Fibroblast of gingiva (primary cell): ENCODE measurements around the gene ANKRD36B.
"Not testable (repeated sequence)": the region's sequence is repeated elsewhere in the genome, so short reads cannot be mapped to it uniquely, and the experiment has no call there.

Experiments used
- DNase-seq: peaks from one replicate; pipeline ENCODE4 v3.0.0-alpha.2; 2011; ENCODE audit warnings: low read depth

ANKRD36B gene

GRCh38 chr2:97549058-97549457 lies 40.6 kb downstream of the ANKRD36B start:
- DNase-seq = peak; percentile 22

GRCh38 chr2:97548536-97548935 lies 41.1 kb downstream of the ANKRD36B start:
- DNase-seq = peak; percentile 59

- DNase-seq = no peak
These were observed 43.0 kb downstream of the ANKRD36B start for GRCh38 chr2:97546711-97547110.

- DNase-seq = peak; percentile 49
These were observed 44.8 kb downstream of the ANKRD36B start for GRCh38 chr2:97544911-97545310.

- DNase-seq = not testable (repeated sequence)
These were observed 63.8 kb downstream of the ANKRD36B start for GRCh38 chr2:97525904-97526303.

- DNase-seq = not testable (repeated sequence)
These were observed 65.9 kb downstream of the ANKRD36B start for GRCh38 chr2:97523816-97524215.

- DNase-seq = not testable (repeated sequence)
These were observed 66.6 kb downstream of the ANKRD36B start for GRCh38 chr2:97522916-97523555.

GRCh38 chr2:97495651-97496050 lies 94.0 kb downstream of the ANKRD36B start:
- not testable (repeated sequence) for DNase-seq

- DNase-seq = not testable (repeated sequence)
These were observed 99.5 kb downstream of the ANKRD36B start for GRCh38 chr2:97490141-97490540.
